ENCODE data around the gene STAC3. TPM values are rescaled to one million over a fixed set of nuclear protein-coding genes. Genes with fewer than 3 reads are reported as not detected.

STAC3 gene
- total RNA-seq, 4 donors from 2014 or later = 0.42 to 1.7 (median 1.2) TPM

GRCh38 chr12:57195186-57195585 is 55.8 kb downstream of the STAC3 start:
- Histone ChIP-seq H3K27me3 (no peaks in the 10 kb centered on the region), H3K4me3 (no peak overlapping the region), H3K36me3 (peaks cover 81 to 100% (median 98%) of the 10 kb centered on the region in 4 donors), H3K9me3 (no peaks in the 10 kb centered on the region), H3K4me1 (peaks cover 3 to 5% (median 4%) of the 10 kb centered on the region in 4 donors), H3K27ac (replicated peaks in 1 of 4) (no peak overlapping the region)
- WGBS = 87% methylated on average over 19 of the region's 19 CpGs
- no peak for DNase-seq (ENCODE audit: extremely low spot score)
- TF ChIP-seq EP300 (IDR thresholded peaks at IDR 0.05) (no peak), CTCF (IDR thresholded peaks at IDR 0.05) (no peak), POLR2A (IDR thresholded peaks at IDR 0.05; ENCODE audit: low read depth) (no peak), POLR2AphosphoS5 (IDR thresholded peaks at IDR 0.05) (no peak)
- intact Hi-C loops (cut with DNase I) = no loop called here

DNA sequence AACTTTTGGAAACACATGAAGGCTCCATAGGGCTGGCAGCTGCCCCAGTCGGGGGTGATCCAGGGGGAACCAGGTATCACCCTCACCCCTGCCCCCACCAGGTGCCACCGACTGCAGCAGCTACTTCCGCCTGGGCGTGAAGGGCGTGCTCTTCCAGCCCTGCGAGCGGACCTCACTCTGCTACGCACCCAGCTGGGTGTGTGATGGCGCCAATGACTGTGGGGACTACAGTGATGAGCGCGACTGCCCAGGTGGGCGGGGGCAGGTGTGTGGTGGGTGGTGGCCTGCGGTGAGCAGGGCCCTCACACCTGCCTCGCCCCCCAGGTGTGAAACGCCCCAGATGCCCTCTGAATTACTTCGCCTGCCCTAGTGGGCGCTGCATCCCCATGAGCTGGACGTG is 56.7 kb downstream of the STAC3 start:
- Histone ChIP-seq H3K27ac (replicated peaks in 1 of 4) (no peak overlapping the region), H3K4me1 (peaks cover 5 to 11% (median 9%) of the 10 kb centered on the region in 4 donors), H3K36me3 (peaks cover 76 to 100% (median 95%) of the 10 kb centered on the region in 4 donors), H3K9me3 (no peaks in the 10 kb centered on the region), H3K4me3 (no peak overlapping the region), H3K27me3 (no peaks in the 10 kb centered on the region)
- intact Hi-C loops (cut with DNase I) = no loop called here
- TF ChIP-seq POLR2A (IDR thresholded peaks at IDR 0.05; ENCODE audit: low read depth) (no peak), EP300 (IDR thresholded peaks at IDR 0.05) (no peak), CTCF (IDR thresholded peaks at IDR 0.05) (no peak), POLR2AphosphoS5 (IDR thresholded peaks at IDR 0.05) (no peak)
- WGBS = 88% methylated on average over 5 of the region's 18 CpGs
- no peak for DNase-seq (ENCODE audit: extremely low spot score)

GRCh38 chr12:57193706-57194245 is 57.2 kb downstream of the STAC3 start:
- 86% methylated on average over 14 of the region's 19 CpGs for WGBS
- Histone ChIP-seq H3K9me3 (no peaks in the 10 kb centered on the region), H3K4me1 (peaks cover 5 to 11% (median 9%) of the 10 kb centered on the region in 4 donors), H3K36me3 (peaks cover 72 to 100% (median 95%) of the 10 kb centered on the region in 4 donors), H3K27ac (replicated peaks in 1 of 4) (no peak overlapping the region), H3K4me3 (no peak overlapping the region), H3K27me3 (no peaks in the 10 kb centered on the region)
- no peak for DNase-seq (ENCODE audit: extremely low spot score)
- intact Hi-C loops (cut with DNase I) = no loop called here
- no peak for TF ChIP-seq CTCF (IDR thresholded peaks at IDR 0.05)
- TF ChIP-seq POLR2AphosphoS5 (IDR thresholded peaks at IDR 0.05) = no peak
- no peak for TF ChIP-seq POLR2A (IDR thresholded peaks at IDR 0.05; ENCODE audit: low read depth)
- no peak for TF ChIP-seq EP300 (IDR thresholded peaks at IDR 0.05)

Small RNA genes within 50 kb of the gene (small RNA-seq; reads per million reads assigned to genes)
- 0 to 0.08 (median 0) reads per million in 3 donors for gene MIR1228

Other genes with a start within 250 kb of the STAC3 start
- gene ZBTB39, start 244.6 kb downstream of the STAC3 start, total RNA-seq = 1 to 10 TPM; 5.0 to 9.1 (median 7.1) TPM
- gene TAC3, start 234.7 kb downstream of the STAC3 start, total RNA-seq = not detected
- gene MYO1A, start 201.1 kb downstream of the STAC3 start, total RNA-seq = 1 to 10 TPM in 1 of 4 donors, under 1 TPM in 3; 0.06 to 1.1 (median 0.83) TPM
- gene NEMP1, start 172.4 kb downstream of the STAC3 start, total RNA-seq = 10 to 100 TPM in 2 of 4 donors, 1 to 10 TPM in 2; 8.3 to 11.8 (median 10.0) TPM
- gene NAB2, start 162.1 kb downstream of the STAC3 start, total RNA-seq = 10 to 100 TPM; 21.6 to 41.5 (median 35.1) TPM
- gene STAT6, start 139.8 kb downstream of the STAC3 start, total RNA-seq = 100 to 1,000 TPM; 111 to 168 (median 157) TPM
- 100 to 1,000 TPM; 203 to 338 (median 250) TPM for gene LRP1, start 122.7 kb downstream of the STAC3 start, total RNA-seq
- not detected for gene LRP1-AS, start 103.6 kb downstream of the STAC3 start, total RNA-seq
- not detected for gene NXPH4, start 34.4 kb downstream of the STAC3 start, total RNA-seq
- 10 to 100 TPM; 22.8 to 60.4 (median 34.6) TPM for gene SHMT2, start 21.5 kb downstream of the STAC3 start, total RNA-seq
- gene R3HDM2, start 179.9 kb upstream of the STAC3 start, total RNA-seq = 10 to 100 TPM; 30.3 to 41.5 (median 35.1) TPM
- gene INHBC, start 183.6 kb upstream of the STAC3 start, total RNA-seq = not detected
- not detected for gene INHBE, start 204.1 kb upstream of the STAC3 start, total RNA-seq
- gene GLI1, start 208.6 kb upstream of the STAC3 start, total RNA-seq = under 1 TPM in 3 of 4 donors, not detected in 1; 0.17 to 0.98 (median 0.84) TPM
- gene ARHGAP9, start 228.7 kb upstream of the STAC3 start, total RNA-seq = 10 to 100 TPM in 2 of 4 donors, 1 to 10 TPM in 2; 6.0 to 12.9 (median 8.8) TPM
- 10 to 100 TPM; 53.2 to 81.0 (median 62.7) TPM for gene MARS1, start 236.9 kb upstream of the STAC3 start, total RNA-seq